Fibroblast of skin of left biceps (primary cell): Measurements from ENCODE around the gene CD99.

Experiments used
- DNase-seq, 2 experiments: peaks; one replicate each; pipeline ENCODE4 v3.0.0-alpha.2; 2013; ENCODE audit warnings: low read depth in 2 of 2

CD99 gene

GRCh38 chrX:2690856-2691542 lies at the start of gene CD99:
Gene CD99, plus strand, starts transcription at chrX:2691295. Its CDS starts 66 bp downstream, at chrX:2691361.
- DNase-seq, result peak; percentile 75 to 85

GRCh38 chrX:2642146-2642545 lies 48.9 kb upstream of the CD99 start:
- no peak for DNase-seq

GRCh38 chrX:2642791-2643190 lies 48.3 kb upstream of the CD99 start:
- no peak for DNase-seq

GRCh38 chrX:2643880-2644279 lies 47.2 kb upstream of the CD99 start:
- DNase-seq, result no peak

GRCh38 chrX:2645563-2645962 lies 45.5 kb upstream of the CD99 start:
- DNase-seq, result no peak

- DNase-seq, result no peak
These were observed 43.5 kb upstream of the CD99 start for GRCh38 chrX:2647627-2648026.

- DNase-seq, result no peak
These were observed 41.1 kb upstream of the CD99 start for GRCh38 chrX:2650037-2650436.

GRCh38 chrX:2650865-2651264 lies 40.2 kb upstream of the CD99 start:
- DNase-seq, result peak in 1 of 2 experiments; percentile 12

- DNase-seq, result no peak
These were observed 39.0 kb upstream of the CD99 start for GRCh38 chrX:2652106-2652505.

- no peak for DNase-seq
These were observed 36.4 kb upstream of the CD99 start for GRCh38 chrX:2654436-2655340.

GRCh38 chrX:2656257-2656836 lies 34.7 kb upstream of the CD99 start:
- no peak for DNase-seq

- DNase-seq, result no peak
These were observed 33.5 kb upstream of the CD99 start for GRCh38 chrX:2657532-2658113.

GRCh38 chrX:2658585-2659292 lies 32.4 kb upstream of the CD99 start:
- DNase-seq, result no peak

- DNase-seq, result no peak
These were observed 28.5 kb upstream of the CD99 start for GRCh38 chrX:2662586-2662985.

- DNase-seq, result peak; percentile 14 to 18
These were observed 26.6 kb upstream of the CD99 start for GRCh38 chrX:2664502-2664901.

GRCh38 chrX:2665387-2666304 lies 25.4 kb upstream of the CD99 start:
- DNase-seq, result no peak

GRCh38 chrX:2666491-2666890 lies 24.6 kb upstream of the CD99 start:
- DNase-seq, result no peak

- no peak for DNase-seq
These were observed 20.1 kb upstream of the CD99 start for GRCh38 chrX:2670978-2671377.

GRCh38 chrX:2672084-2672483 lies 19.0 kb upstream of the CD99 start:
- DNase-seq, result no peak

GRCh38 chrX:2673611-2674010 lies 17.5 kb upstream of the CD99 start:
- no peak for DNase-seq
